Neural progenitor cell (in vitro differentiated cells): ENCODE results near the gene LRRC15.

ENCODE experiments used
- EZH2phosphoT487 ChIP-seq: fragments of 200-600 bp; sonication (generic); IDR thresholded peaks from 2 replicates; pipeline ENCODE4 v1.6.1; 2017; ENCODE audit warnings: antibody characterized with exemption
- TF ChIP-seq, protein P1 (sequence below): fragments of 200-600 bp; sonication (generic); IDR thresholded peaks from 2 replicates; pipeline ENCODE4 v1.5.1; 2017; ENCODE audit warnings: antibody characterized with exemption, mild to moderate bottlenecking

GRCh38 chr3:194399166-194399565 is 29.6 kb upstream of the LRRC15 start, which contains the start of gene GP5:
- no peak for TF ChIP-seq EZH2phosphoT487
- TF ChIP-seq, protein P1, sequence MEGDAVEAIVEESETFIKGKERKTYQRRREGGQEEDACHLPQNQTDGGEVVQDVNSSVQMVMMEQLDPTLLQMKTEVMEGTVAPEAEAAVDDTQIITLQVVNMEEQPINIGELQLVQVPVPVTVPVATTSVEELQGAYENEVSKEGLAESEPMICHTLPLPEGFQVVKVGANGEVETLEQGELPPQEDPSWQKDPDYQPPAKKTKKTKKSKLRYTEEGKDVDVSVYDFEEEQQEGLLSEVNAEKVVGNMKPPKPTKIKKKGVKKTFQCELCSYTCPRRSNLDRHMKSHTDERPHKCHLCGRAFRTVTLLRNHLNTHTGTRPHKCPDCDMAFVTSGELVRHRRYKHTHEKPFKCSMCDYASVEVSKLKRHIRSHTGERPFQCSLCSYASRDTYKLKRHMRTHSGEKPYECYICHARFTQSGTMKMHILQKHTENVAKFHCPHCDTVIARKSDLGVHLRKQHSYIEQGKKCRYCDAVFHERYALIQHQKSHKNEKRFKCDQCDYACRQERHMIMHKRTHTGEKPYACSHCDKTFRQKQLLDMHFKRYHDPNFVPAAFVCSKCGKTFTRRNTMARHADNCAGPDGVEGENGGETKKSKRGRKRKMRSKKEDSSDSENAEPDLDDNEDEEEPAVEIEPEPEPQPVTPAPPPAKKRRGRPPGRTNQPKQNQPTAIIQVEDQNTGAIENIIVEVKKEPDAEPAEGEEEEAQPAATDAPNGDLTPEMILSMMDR = no peak
